Measurements from ENCODE around the gene MEF2B. TPM values are rescaled to one million over a fixed set of nuclear protein-coding genes. Genes with fewer than 3 reads are reported as not detected.
A peak's percentile ranks its signal among the peaks of the same experiment; 100 is the strongest.
"Not testable (repeated sequence)": the region's sequence is repeated elsewhere in the genome, so short reads cannot be mapped to it uniquely, and the experiment has no call there.

MEF2B gene
- total RNA-seq, 1 donor from 2014 or later: 1.4 TPM

DNA sequence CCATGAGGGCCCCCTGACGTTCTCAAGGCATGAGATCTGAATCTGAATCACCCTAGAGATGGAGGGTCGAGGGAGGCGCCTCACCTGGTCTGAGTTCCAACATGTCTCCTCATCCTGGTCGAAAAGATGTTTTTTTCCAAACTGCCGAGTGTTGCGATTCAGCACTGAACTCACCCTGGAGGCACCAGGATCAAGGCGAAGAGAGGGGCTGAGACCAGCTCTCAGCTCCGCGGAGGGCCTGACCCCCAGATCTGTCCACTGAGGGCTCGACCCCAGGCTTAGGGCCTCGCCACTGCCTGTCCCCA lies 32.6 kb upstream of the MEF2B start:
- intact Hi-C loops (cut with DNase I): loop anchor here (10.0 kb wide), 1 partner anchor 312 kb away; the partner anchor contains the start of genes NDUFA13 and TSSK6
- DNase-seq (ENCODE audit: missing footprints): no peak

DNA sequence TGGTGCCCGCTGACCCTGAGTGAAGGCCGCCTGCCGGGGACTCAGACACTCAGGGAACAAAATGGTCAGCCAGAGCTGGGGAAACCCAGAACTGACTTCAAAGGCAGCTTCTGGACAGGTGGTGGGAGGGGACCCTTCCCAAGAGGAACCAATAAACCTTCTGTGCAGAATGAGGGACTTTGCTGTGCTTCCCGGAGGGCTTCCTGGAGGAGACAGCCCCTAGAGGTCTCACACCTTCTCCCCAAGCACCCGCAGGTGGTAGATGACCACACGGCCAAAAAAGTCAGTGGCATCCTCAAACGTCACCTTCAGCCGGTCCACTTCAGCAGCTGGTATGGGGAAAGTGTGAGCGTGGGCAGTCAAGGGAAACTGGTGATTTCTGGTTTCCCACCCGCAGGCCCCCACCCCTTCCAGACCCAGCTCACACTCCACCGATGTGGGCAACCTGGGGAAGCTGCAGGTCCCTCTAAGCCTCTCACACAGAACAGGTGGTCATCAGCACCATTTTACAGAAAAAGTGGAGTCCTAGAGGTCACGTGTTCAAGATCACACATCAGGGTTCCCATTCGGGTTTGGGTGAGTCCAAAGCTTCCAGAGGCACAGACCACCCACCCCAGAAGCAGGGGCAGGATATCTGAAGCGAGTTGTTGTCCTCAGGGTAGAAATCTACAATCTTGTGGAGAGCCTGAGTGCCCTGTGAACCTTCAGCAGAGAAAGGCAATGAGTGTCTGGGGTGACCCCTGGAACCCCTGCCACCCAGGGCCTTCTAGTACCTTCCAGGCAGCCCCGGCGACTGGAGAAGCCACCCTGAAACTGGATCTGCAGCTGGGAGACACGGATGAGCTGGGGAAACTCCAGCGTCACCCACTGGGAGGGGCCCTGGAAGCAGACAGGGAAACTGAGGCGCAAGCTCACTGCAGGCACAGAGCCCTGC lies 31.9 kb upstream of the MEF2B start:
- intact Hi-C loops (cut with DNase I): loop anchor here (10.0 kb wide), 1 partner anchor 313 kb away; the partner anchor contains the start of genes NDUFA13 and TSSK6
- ATAC-seq: no peak
- no peak for DNase-seq (ENCODE audit: missing footprints)

More for the DNA sequence above, 32.6 kb upstream of the MEF2B start:
- ATAC-seq: peak; percentile 6

GRCh38 chr19:19193926-19194325 lies 23.9 kb upstream of the MEF2B start:
- ATAC-seq: no peak
- intact Hi-C loops (cut with DNase I): loop anchor here (10.0 kb wide), 1 partner anchor 131 kb away; the partner anchor contains the start of genes MAU2 and SUGP1

GRCh38 chr19:19192910-19193423 lies 22.9 kb upstream of the MEF2B start:
- intact Hi-C loops (cut with DNase I): loop anchor here (1.0 to 10.0 kb wide), 2 partner anchors 130 to 132 kb away; partner anchors contain the start of genes MAU2, SLC25A42 and SUGP1
- DNase-seq (ENCODE audit: missing footprints) (no peak), ATAC-seq (no peak)

More at GRCh38 chr19:19193926-19194325, 23.9 kb upstream of the MEF2B start:
- no peak for DNase-seq (ENCODE audit: missing footprints)

- ATAC-seq: peak; percentile 98
- peak; percentile 99 for DNase-seq (ENCODE audit: missing footprints)
- intact Hi-C loops (cut with DNase I): loop anchor here (1.0 to 10.0 kb wide), 2 partner anchors 129 to 133 kb away; partner anchors contain the start of genes MAU2, SLC25A42 and SUGP1
Observed at GRCh38 chr19:19192078-19192882, 22.2 kb upstream of the MEF2B start, which contains the start of the genes BORCS8 and RFXANK. TSS of gene BORCS8 (minus strand) at chr19:19192152. CDS start at chr19:19192117, 35 bp downstream. TSS of gene RFXANK (plus strand) at chr19:19192258. CDS start at chr19:19193947, 1,689 bp downstream.

DNA sequence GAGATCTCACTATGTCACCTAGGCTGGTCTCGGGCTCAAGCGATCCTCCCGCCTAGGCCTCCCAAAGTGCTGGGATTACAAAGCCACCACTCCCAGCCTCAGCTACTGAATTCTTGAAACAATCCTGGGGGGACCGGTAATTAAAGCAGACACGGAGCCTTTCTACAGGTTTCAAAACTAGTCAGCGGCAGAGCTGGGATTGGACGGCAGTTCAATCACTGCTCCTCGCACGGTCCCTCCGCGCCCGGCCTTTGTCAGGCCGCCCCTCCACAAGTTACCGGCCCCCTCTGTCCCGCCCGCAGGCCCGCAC lies 21.7 kb upstream of the MEF2B start:
- intact Hi-C loops (cut with DNase I): loop anchor here (1.0 to 10.0 kb wide), 2 partner anchors 128 to 133 kb away; partner anchors contain the start of genes MAU2, SLC25A42 and SUGP1
- ATAC-seq: no peak
- DNase-seq (ENCODE audit: missing footprints): no peak

DNA sequence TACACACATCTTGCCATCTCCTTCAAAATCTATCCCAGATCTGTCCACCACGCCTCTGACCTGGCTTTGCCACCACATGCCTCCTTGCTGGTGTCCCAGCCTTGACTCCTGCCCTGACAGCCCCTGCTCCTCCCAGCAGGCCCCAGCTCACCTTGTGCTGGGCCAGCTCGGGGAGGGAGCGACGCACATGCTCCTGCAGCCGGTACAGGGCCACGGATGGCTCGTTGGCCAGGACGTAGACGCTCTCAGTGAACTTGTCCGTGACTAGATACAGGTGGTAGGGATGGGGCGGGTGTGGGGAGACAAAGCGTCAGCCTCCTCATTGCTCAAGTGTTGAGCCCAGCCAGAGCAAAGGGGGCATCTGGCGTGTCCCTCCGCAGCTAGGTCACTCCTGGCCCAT lies 16.7 kb upstream of the MEF2B start:
- ATAC-seq: no peak
- intact Hi-C loops (cut with DNase I): no loop called here
- DNase-seq (ENCODE audit: missing footprints): no peak

- ATAC-seq: no peak
- intact Hi-C loops (cut with DNase I): no loop called here
- DNase-seq (ENCODE audit: missing footprints): no peak
Observed at GRCh38 chr19:19185853-19186740, 16.0 kb upstream of the MEF2B start.

- intact Hi-C loops (cut with DNase I): no loop called here
- DNase-seq (ENCODE audit: missing footprints): no peak
- no peak for ATAC-seq
Observed at GRCh38 chr19:19181488-19181998, 11.5 kb upstream of the MEF2B start.

- intact Hi-C loops (cut with DNase I): no loop called here
- DNase-seq (ENCODE audit: missing footprints): no peak
- no peak for ATAC-seq
Observed at GRCh38 chr19:19179548-19180441, 9.7 kb upstream of the MEF2B start.

DNA sequence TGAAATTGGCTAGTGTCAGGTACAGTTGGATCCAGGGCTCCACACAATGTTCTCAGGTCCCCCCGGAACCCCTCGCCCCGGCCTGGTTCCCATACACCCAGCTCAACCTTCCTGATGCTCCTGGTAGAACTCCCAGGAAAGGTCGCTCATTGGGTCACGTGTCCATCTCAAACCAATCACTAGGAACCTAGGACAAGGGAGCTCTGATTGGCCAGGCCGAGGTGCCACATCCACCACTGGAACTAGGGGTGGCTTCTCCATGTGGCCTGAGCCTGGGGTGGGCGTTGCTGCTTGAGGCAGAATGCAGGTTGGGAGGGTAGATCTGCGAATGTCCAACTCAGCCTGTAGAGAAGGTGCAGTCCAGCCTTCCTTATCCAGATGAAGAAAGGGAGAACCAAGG lies 6.9 kb upstream of the MEF2B start:
- ATAC-seq (no peak), DNase-seq (ENCODE audit: missing footprints) (no peak)
- intact Hi-C loops (cut with DNase I): no loop called here

- ATAC-seq; intact Hi-C loops (cut with DNase I); DNase-seq (ENCODE audit: missing footprints): not testable (repeated sequence)
Observed at GRCh38 chr19:19173243-19173642, 3.2 kb upstream of the MEF2B start.

- DNase-seq (ENCODE audit: missing footprints): no peak
- intact Hi-C loops (cut with DNase I): no loop called here
- no peak for ATAC-seq
Observed at GRCh38 chr19:19171821-19172532, 1.9 kb upstream of the MEF2B start.

GRCh38 chr19:19170873-19171672 lies 1.0 kb upstream of the MEF2B start:
- no peak for ATAC-seq
- intact Hi-C loops (cut with DNase I): no loop called here
- no peak for DNase-seq (ENCODE audit: missing footprints)

DNA sequence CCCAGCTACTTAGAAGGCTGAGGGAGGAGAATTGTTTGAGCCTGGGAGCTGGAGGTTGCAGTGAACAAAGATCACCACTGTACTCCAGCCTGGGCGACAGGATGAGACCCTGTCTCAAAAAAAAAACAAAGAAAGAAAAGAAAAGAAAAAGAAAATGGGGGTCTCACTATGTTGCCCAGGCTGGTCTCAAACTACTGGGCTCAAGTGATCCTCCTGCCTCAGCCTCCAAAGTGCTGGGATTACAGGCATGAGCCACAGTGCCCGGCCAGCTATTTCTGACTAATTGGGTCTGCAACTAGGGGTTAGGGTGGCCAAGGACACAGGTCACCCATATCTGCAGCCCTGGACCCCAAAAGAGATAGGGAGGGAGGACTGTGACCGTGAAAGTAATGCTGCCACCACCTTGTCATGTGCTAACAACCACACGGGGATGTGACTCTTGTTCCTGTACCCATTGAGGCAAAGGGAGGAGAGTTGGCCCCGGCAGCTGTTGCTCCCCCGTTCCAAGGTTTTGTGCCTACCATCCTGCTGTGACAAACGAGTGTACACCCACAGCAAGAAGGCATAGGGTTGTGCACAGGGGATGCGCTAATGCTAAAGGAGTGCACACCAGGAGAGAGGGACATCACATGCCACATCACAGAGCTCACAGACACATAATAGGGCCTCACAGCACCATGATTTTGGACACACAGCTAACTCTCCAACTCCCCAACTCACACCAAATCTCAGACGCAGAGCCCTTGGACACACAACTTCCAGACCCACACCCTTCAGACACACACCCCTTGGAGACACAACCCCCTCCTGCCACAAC lies 619 bp downstream of the MEF2B start:
- DNase-seq (ENCODE audit: missing footprints): no peak

More for the DNA sequence above, 619 bp downstream of the MEF2B start:
- no peak for ATAC-seq
- intact Hi-C loops (cut with DNase I): no loop called here
